COLO829 (cell line): ENCODE data around the gene SLC38A4.

ENCODE experiments used
- DNase-seq: peaks from one replicate; pipeline ENCODE4 v3.0.0; 2012; ENCODE audit warnings: low spot score

The SLC38A4 gene

GRCh38 chr12:46811185-46811584 is 14.6 kb downstream of the SLC38A4 start:
- no peak for DNase-seq

GRCh38 chr12:46808955-46809697 is 16.7 kb downstream of the SLC38A4 start:
- no peak for DNase-seq

GRCh38 chr12:46808317-46808716 is 17.5 kb downstream of the SLC38A4 start:
- no peak for DNase-seq

GRCh38 chr12:46804054-46804453 is 21.7 kb downstream of the SLC38A4 start:
- DNase-seq: no peak

GRCh38 chr12:46803517-46803916 is 22.3 kb downstream of the SLC38A4 start:
- DNase-seq: no peak

GRCh38 chr12:46801293-46801692 is 24.5 kb downstream of the SLC38A4 start:
- DNase-seq: no peak

- no peak for DNase-seq
These were observed 25.6 kb downstream of the SLC38A4 start for GRCh38 chr12:46800160-46800559.

- no peak for DNase-seq
These were observed 27.1 kb downstream of the SLC38A4 start for GRCh38 chr12:46798648-46799047.

GRCh38 chr12:46798056-46798455 is 27.7 kb downstream of the SLC38A4 start:
- no peak for DNase-seq

GRCh38 chr12:46795988-46796387 is 29.8 kb downstream of the SLC38A4 start:
- no peak for DNase-seq

GRCh38 chr12:46794593-46795190 is 31.1 kb downstream of the SLC38A4 start:
- no peak for DNase-seq

GRCh38 chr12:46792925-46793324 is 32.9 kb downstream of the SLC38A4 start:
- no peak for DNase-seq

- no peak for DNase-seq
These were observed 35.7 kb downstream of the SLC38A4 start for GRCh38 chr12:46790066-46790465.

- DNase-seq: no peak
These were observed 37.5 kb downstream of the SLC38A4 start for GRCh38 chr12:46788072-46788887.

- DNase-seq: no peak
These were observed 38.2 kb downstream of the SLC38A4 start for GRCh38 chr12:46787496-46788055.

- no peak for DNase-seq
These were observed 39.0 kb downstream of the SLC38A4 start for GRCh38 chr12:46786774-46787173.

GRCh38 chr12:46785382-46785781 is 40.4 kb downstream of the SLC38A4 start:
- DNase-seq: no peak

GRCh38 chr12:46783871-46784270 is 41.9 kb downstream of the SLC38A4 start:
- no peak for DNase-seq

- DNase-seq: no peak
These were observed 45.9 kb downstream of the SLC38A4 start for GRCh38 chr12:46779879-46780278.

GRCh38 chr12:46779063-46779462 is 46.7 kb downstream of the SLC38A4 start:
- no peak for DNase-seq

GRCh38 chr12:46778415-46778814 is 47.4 kb downstream of the SLC38A4 start:
- no peak for DNase-seq

GRCh38 chr12:46777587-46777986 is 48.2 kb downstream of the SLC38A4 start:
- DNase-seq: no peak

- no peak for DNase-seq
These were observed 50.0 kb downstream of the SLC38A4 start for GRCh38 chr12:46775796-46776195.
